Progenitor cell of endocrine pancreas (in vitro differentiated cells): Measurements from ENCODE around the gene ASB15. TPM values are rescaled to one million over a fixed set of nuclear protein-coding genes. Genes with fewer than 3 reads are reported as not detected.
A peak's percentile ranks its signal among the peaks of the same experiment; 100 is the strongest.

ENCODE experiments used
- DNase-seq: peaks from one replicate; pipeline ENCODE4 v3.0.0; 2021; ENCODE audit warnings: low spot score; ENCODE audit not compliant: unreplicated experiment
- H3K27ac Mint-ChIP-seq: 2 replicates; pipeline ENCODE4 v1.8.0; 2021; ENCODE audit warnings: mild to moderate bottlenecking, moderate library complexity, mixed read lengths
- H3K27me3 Mint-ChIP-seq: 2 replicates; pipeline ENCODE4 v1.8.0; 2021; ENCODE audit warnings: mixed read lengths
- H3K36me3 Mint-ChIP-seq: 2 replicates; pipeline ENCODE4 v1.8.0; 2022; ENCODE audit warnings: mixed read lengths; ENCODE audit not compliant: insufficient read depth
- H3K4me1 Mint-ChIP-seq: 2 replicates; pipeline ENCODE4 v1.8.0; 2021; ENCODE audit warnings: low read depth, mixed read lengths
- H3K4me3 Mint-ChIP-seq: 2 replicates; pipeline ENCODE4 v1.8.0; 2021; ENCODE audit warnings: low read depth, mild to moderate bottlenecking, moderate library complexity, mixed read lengths
- H3K9me3 Mint-ChIP-seq: 2 replicates; pipeline ENCODE4 v1.8.0; 2021; ENCODE audit warnings: low read depth, mixed read lengths
- CTCF ChIP-seq: fragments of 200-600 bp; sonication (generic); IDR thresholded peaks from one replicate; pipeline ENCODE4 v1.5.0; 2021; ENCODE audit warnings: antibody characterized with exemption, mild to moderate bottlenecking; ENCODE audit not compliant: unreplicated experiment
- total RNA-seq: library from RNA; stranded (reverse); gene quantifications from 2 replicates; pipeline ENCODE4 v1.2.1, GENCODE V29; 2021

The ASB15 gene
- total RNA-seq, 1 donor from 2014 or later = not detected

GRCh38 chr7:123674399-123675180, 73.0 kb downstream of the ASB15 start:
- no peak overlapping the region for H3K4me3 Mint-ChIP-seq
- DNase-seq = no peak
- no peak for TF ChIP-seq CTCF
- no peaks in the 10 kb centered on the region for H3K27me3 Mint-ChIP-seq
- H3K27ac Mint-ChIP-seq = peak overlapping the region; percentile 2
- peaks cover 5% of the 10 kb centered on the region for H3K36me3 Mint-ChIP-seq
- no peaks in the 10 kb centered on the region for H3K9me3 Mint-ChIP-seq
- peaks cover 6% of the 10 kb centered on the region for H3K4me1 Mint-ChIP-seq

- H3K4me3 Mint-ChIP-seq = no peak overlapping the region
- H3K27me3 Mint-ChIP-seq = no peaks in the 10 kb centered on the region
- no peak for TF ChIP-seq CTCF
- DNase-seq = no peak
- H3K9me3 Mint-ChIP-seq = no peaks in the 10 kb centered on the region
- peaks cover 5% of the 10 kb centered on the region for H3K36me3 Mint-ChIP-seq
- no peak overlapping the region for H3K27ac Mint-ChIP-seq
- H3K4me1 Mint-ChIP-seq = peaks cover 6% of the 10 kb centered on the region
These were observed 73.5 kb downstream of the ASB15 start for GRCh38 chr7:123675181-123675473.

GRCh38 chr7:123677061-123677715, 75.6 kb downstream of the ASB15 start:
- Mint-ChIP-seq H3K4me1 (peaks cover 19% of the 10 kb centered on the region), H3K27ac (no peak overlapping the region), H3K4me3 (no peak overlapping the region), H3K27me3 (no peaks in the 10 kb centered on the region), H3K9me3 (no peaks in the 10 kb centered on the region), H3K36me3 (peaks cover 5% of the 10 kb centered on the region)
- no peak for TF ChIP-seq CTCF
- no peak for DNase-seq

GRCh38 chr7:123679614-123680013, 78.0 kb downstream of the ASB15 start:
- H3K27ac Mint-ChIP-seq = no peak overlapping the region
- peaks cover 6% of the 10 kb centered on the region for H3K36me3 Mint-ChIP-seq
- no peak for DNase-seq
- no peak overlapping the region for H3K4me3 Mint-ChIP-seq
- peaks cover 13% of the 10 kb centered on the region for H3K4me1 Mint-ChIP-seq
- no peaks in the 10 kb centered on the region for H3K9me3 Mint-ChIP-seq
- TF ChIP-seq CTCF = no peak
- no peaks in the 10 kb centered on the region for H3K27me3 Mint-ChIP-seq

GRCh38 chr7:123680580-123680979, 79.0 kb downstream of the ASB15 start:
- Mint-ChIP-seq H3K4me1 (peaks cover 13% of the 10 kb centered on the region), H3K27ac (no peak overlapping the region), H3K9me3 (no peaks in the 10 kb centered on the region), H3K27me3 (no peaks in the 10 kb centered on the region), H3K36me3 (peaks cover 8% of the 10 kb centered on the region), H3K4me3 (no peak overlapping the region)
- TF ChIP-seq CTCF = no peak
- DNase-seq = no peak
